HepG2 (cell line): ENCODE results near the gene SLC25A17. TPM values are rescaled to one million over a fixed set of nuclear protein-coding genes. Genes with fewer than 3 reads are reported as not detected.
A peak's percentile ranks its signal among the peaks of the same experiment; 100 is the strongest.

Experiments used
- BHLHE40 ChIP-seq: IDR thresholded peaks from 2 replicates; pipeline ENCODE4 v1.6.1; 2011; ENCODE audit warnings: low read length, improper control_type of control experiment
- CCAR2 ChIP-seq: fragments of 200-400 bp; formaldehyde crosslinking; optimal IDR thresholded peaks from 2 replicates; pipeline ENCODE3; 2018; ENCODE audit warnings: low read depth, mild to moderate bottlenecking, low read length, moderate library complexity
- DZIP1 ChIP-seq: sonication (generic); formaldehyde crosslinking; IDR thresholded peaks from 2 replicates; pipeline ENCODE4 v1.5.0; 2020; ENCODE audit warnings: mild to moderate bottlenecking, missing genetic modification reagents
- GPBP1L1 ChIP-seq: sonication (generic); formaldehyde crosslinking; IDR thresholded peaks from 2 replicates; pipeline ENCODE4 v1.5.0; 2020; ENCODE audit warnings: mild to moderate bottlenecking, missing genetic modification reagents
- PRDM10 ChIP-seq: sonication (generic); formaldehyde crosslinking; IDR thresholded peaks from 2 replicates; pipeline ENCODE4 v1.4.0; 2020; ENCODE audit warnings: low read depth, missing genetic modification reagents
- ZBTB26 ChIP-seq: IDR thresholded peaks from 2 replicates; pipeline ENCODE4 v1.6.1; 2016; ENCODE audit warnings: missing compliant biosample characterization, missing genetic modification reagents, borderline replicate concordance
- ZBTB7B ChIP-seq: sonication (generic); formaldehyde crosslinking; IDR thresholded peaks from 2 replicates; pipeline ENCODE4 v1.4.0; 2020; ENCODE audit warnings: missing genetic modification reagents
- ZKSCAN1 ChIP-seq: fragments of 150-350 bp; IDR thresholded peaks from 2 replicates; pipeline ENCODE4 v1.6.1; 2014; ENCODE audit warnings: low read length
- ZNF556 ChIP-seq: sonication (generic); formaldehyde crosslinking; IDR thresholded peaks from 2 replicates; pipeline ENCODE4 v1.4.0; 2020; ENCODE audit warnings: mild to moderate bottlenecking, missing genetic modification reagents, borderline replicate concordance
- ZNF646 ChIP-seq: sonication (generic); formaldehyde crosslinking; IDR thresholded peaks from 2 replicates; pipeline ENCODE4 v1.9.0; 2021; ENCODE audit warnings: mild to moderate bottlenecking, missing genetic modification reagents
- ZNF788 ChIP-seq: sonication (generic); formaldehyde crosslinking; IDR thresholded peaks from 2 replicates; pipeline ENCODE4 v1.5.0; 2020; ENCODE audit warnings: mild to moderate bottlenecking, missing genetic modification reagents, borderline replicate concordance
- polyA plus RNA-seq, 8 experiments: library from polyadenylated mRNA; depleted of rRNA in 3 of 8; stranded (reverse) in 7 of 8; unstranded in 1 of 8; fragments of >200 nt; fragmentation: Illumina TruSeq in 4 of 8; extraction: Trizol in 4 of 8; gene quantifications; 2 replicates each; pipeline versions ENCODE4 v1.2.1 to v1.2.3, GENCODE V29; 2011 to 2016; ENCODE audit warnings: low read depth in 4 of 8, missing spikeins in 1 of 8, mixed read lengths in 1 of 8; ENCODE audit not compliant: insufficient read depth in 1 of 8
- total RNA-seq, 5 experiments: library from RNA; depleted of rRNA; stranded (reverse); fragments of >200 nt; fragmentation: Illumina TruSeq; extraction: Trizol; gene quantifications; 2 replicates each; pipeline ENCODE4 v1.2.3, GENCODE V29; 2016; ENCODE audit warnings: low read depth in 1 of 5

The SLC25A17 gene
- total and polyA plus RNA-seq, 2 of the 13 experiments (the other 11 are each of a cell fraction or from before 2014, with no cell fraction given), result 15.7 to 27.9 TPM

- TF ChIP-seq GPBP1L1 (CRISPR knock-in tag) (no peak), ZNF556 (CRISPR knock-in tag) (peak; percentile 17; the same call in 1 of the 2 replicates), ZNF788 (CRISPR knock-in tag) (peak; percentile 56; the same call in 1 of the 2 replicates), ZBTB7B (CRISPR knock-in tag) (peak; percentile 81; the same call in 1 of the 2 replicates), PRDM10 (CRISPR knock-in tag) (no peak), ZKSCAN1 (0 out of 2 replicates have a peak, but pooled peaks have one; percentile 45), ZNF646 (no peak), ZBTB26 (CRISPR knock-in tag) (peak; percentile 59; the same call in 1 of the 2 replicates), DZIP1 (peak; percentile 15; the same call in 1 of the 2 replicates), CCAR2 (peak; percentile 22), BHLHE40 (peak; percentile 89)
Observed at GRCh38 chr22:40856513-40857308, 37.6 kb upstream of the SLC25A17 start, which contains the start of the genes ST13 and XPNPEP3 (continued).
